ENCODE data around the gene RAB8A. TPM values are rescaled to one million over a fixed set of nuclear protein-coding genes. Genes with fewer than 3 reads are reported as not detected.

RAB8A gene
- total RNA-seq, 1 experiment from 2014 or later: 103 TPM

DNA sequence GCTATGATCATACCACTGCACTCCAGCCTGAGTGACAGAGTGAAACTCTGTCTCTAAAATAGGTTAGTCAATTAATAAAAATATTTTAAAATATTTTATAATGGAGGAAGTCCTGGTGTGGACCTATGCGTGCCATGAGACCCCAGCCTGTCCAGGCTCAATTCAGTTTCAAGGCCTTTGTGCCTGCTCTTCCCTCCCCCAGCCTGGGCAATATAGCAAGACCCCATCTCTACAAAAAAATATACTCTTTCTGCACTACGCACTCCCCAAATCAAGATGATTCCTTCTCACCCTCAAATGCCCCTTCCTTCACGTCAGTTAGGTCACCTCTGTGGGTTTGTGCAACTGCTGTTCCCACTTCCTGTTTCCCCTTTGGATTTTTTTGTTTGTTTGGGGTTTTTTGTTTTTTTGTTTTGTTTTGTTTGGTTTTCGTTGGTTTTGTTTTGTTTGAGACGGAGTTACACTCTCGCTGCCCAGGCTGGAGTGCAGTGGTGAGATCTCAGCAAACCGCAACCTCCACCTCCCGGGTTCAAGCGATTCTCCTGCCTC is 30.4 kb downstream of the RAB8A start:
- H3K9me3 ChIP-seq (ENCODE audit: control insufficient read depth, low read depth, low read length): no peaks in the 10 kb centered on the region
- Mint-ChIP-seq H3K4me1 (peaks cover 9 to 10% of the 10 kb centered on the region in 2 experiments), H3K4me3 (no peak overlapping the region), H3K27me3 (ENCODE audit: low read depth) (peaks cover 7% of the 10 kb centered on the region), H3K36me3 (ENCODE audit: insufficient read depth in 1 of 3, low read depth in 3 of 3) (no peaks in the 10 kb centered on the region), H3K9me3 (no peaks in the 10 kb centered on the region; a peak in 1 of 5 replicates), H3K27ac (no peak overlapping the region)
- H4K5ac ChIP-seq (ENCODE audit: insufficient read length, low read depth, low read length): no peak overlapping the region
- H2BK15ac ChIP-seq (ENCODE audit: low read depth, low read length): no peak overlapping the region
- no peak overlapping the region for H2BK120ac ChIP-seq (ENCODE audit: low read depth, low read length, poor library complexity, severe bottlenecking)
- no peak for DNase-seq
- no peak overlapping the region for H4K91ac ChIP-seq (ENCODE audit: insufficient read length, low read depth, low read length)
- H2BK12ac ChIP-seq (ENCODE audit: insufficient read length, low read depth, low read length): no peak overlapping the region
- H4K8ac ChIP-seq (replicated peaks; ENCODE audit: insufficient read length, low read depth, low read length): no peak overlapping the region
- H2AK5ac ChIP-seq (ENCODE audit: insufficient read length, low read length): no peak overlapping the region
- no peak overlapping the region for H3K4me2 ChIP-seq (ENCODE audit: insufficient read depth, insufficient read length, low read length)
- no peak overlapping the region for H2BK20ac ChIP-seq (ENCODE audit: low read depth, low read length, poor library complexity, severe bottlenecking)
- no peak overlapping the region for H2AFZ ChIP-seq (ENCODE audit: low read length)
- H3K23ac ChIP-seq (ENCODE audit: insufficient read length, low read depth, low read length): no peak overlapping the region
- no peaks in the 10 kb centered on the region for H3K4me1 ChIP-seq (ENCODE audit: insufficient read depth, low read length)
- no peak overlapping the region for H3K27ac ChIP-seq (ENCODE audit: insufficient read length, low read depth, low read length)
- TF ChIP-seq CTCF (conservative IDR thresholded peaks at IDR 0.05): no peak
- H2BK5ac ChIP-seq (ENCODE audit: insufficient read length, low read length): no peak overlapping the region
- no peak overlapping the region for H3K4ac ChIP-seq (ENCODE audit: low read depth, low read length)
- no peaks in the 10 kb centered on the region for H3K27me3 ChIP-seq (ENCODE audit: insufficient read depth, low read length)
- H3K23me2 ChIP-seq (ENCODE audit: insufficient read length, low read depth, low read length, poor library complexity, severe bottlenecking): no peaks in the 10 kb centered on the region
- no peak overlapping the region for H3T11ph ChIP-seq (ENCODE audit: low read length)
- no peaks in the 10 kb centered on the region for H3K79me2 ChIP-seq (ENCODE audit: insufficient read depth, low read length)
- no peak overlapping the region for H3K9ac ChIP-seq (ENCODE audit: extremely low read depth, insufficient read length, low read length)
- no peaks in the 10 kb centered on the region for H3K79me1 ChIP-seq (ENCODE audit: insufficient read depth, low read depth, low read length, poor library complexity, severe bottlenecking)
- no peak overlapping the region for H3K56ac ChIP-seq (ENCODE audit: insufficient read length, low read depth, low read length)
- no CpG with 5 or more reads among the region's 9 CpGs for WGBS (ENCODE audit: extremely low coverage, insufficient read length, low lambda C conversion rate)
- no peak overlapping the region for H3K18ac ChIP-seq (ENCODE audit: insufficient read length, low read depth, low read length)
- H4K20me1 ChIP-seq (ENCODE audit: control insufficient read depth, insufficient read depth, insufficient read length): no peaks in the 10 kb centered on the region
- H3K14ac ChIP-seq (ENCODE audit: insufficient read depth, low read length): no peak overlapping the region

Data from H9 (cell line).